22Rv1 (cell line): ENCODE measurements around the gene TBL1XR1.

Experiments
- H3K27ac ChIP-seq: fragments of 450-650 bp; 2 replicates; pipeline ENCODE4 v1.5.1; 2017
- CTCF ChIP-seq: fragments of 450-650 bp; IDR thresholded peaks from 2 replicates; pipeline ENCODE4 v1.5.1; 2017; ENCODE audit warnings: mild to moderate bottlenecking
- ZFX ChIP-seq: fragments of 450-650 bp; IDR thresholded peaks from 2 replicates; pipeline ENCODE4 v1.6.1; 2017; ENCODE audit warnings: antibody characterized with exemption, borderline replicate concordance

The TBL1XR1 gene

GRCh38 chr3:177089901-177090300 is 107.4 kb downstream of the TBL1XR1 start:
- TF ChIP-seq CTCF (no peak), ZFX (no peak)
- H3K27ac ChIP-seq: no peak overlapping the region

GRCh38 chr3:177089110-177089509 is 108.2 kb downstream of the TBL1XR1 start:
- no peak overlapping the region for H3K27ac ChIP-seq
- TF ChIP-seq CTCF (no peak), ZFX (no peak)

- H3K27ac ChIP-seq: no peak overlapping the region
- TF ChIP-seq ZFX (no peak), CTCF (no peak)
These were observed 111.5 kb downstream of the TBL1XR1 start for GRCh38 chr3:177085794-177086193.

- no peak for TF ChIP-seq ZFX
- TF ChIP-seq CTCF: no peak
- H3K27ac ChIP-seq: peak overlapping the region; percentile 7
These were observed 112.7 kb downstream of the TBL1XR1 start for GRCh38 chr3:177084616-177085015.

- TF ChIP-seq CTCF (no peak), ZFX (no peak)
- H3K27ac ChIP-seq: no peak overlapping the region
These were observed 117.2 kb downstream of the TBL1XR1 start for GRCh38 chr3:177080122-177080521.

- no peak overlapping the region for H3K27ac ChIP-seq
- TF ChIP-seq ZFX: no peak
- TF ChIP-seq CTCF: no peak
These were observed 117.6 kb downstream of the TBL1XR1 start for GRCh38 chr3:177079684-177080083.

GRCh38 chr3:177071496-177072156 is 125.7 kb downstream of the TBL1XR1 start:
- peak overlapping the region; percentile 22; the same call in 1 of the 2 replicates for H3K27ac ChIP-seq
- no peak for TF ChIP-seq CTCF
- no peak for TF ChIP-seq ZFX
